CD4-positive, alpha-beta T cell treated with Interleukin-10 for 1 hour (primary cell): ENCODE results near the gene TIMP3.

Source experiments
- DNase-seq: peaks from one replicate; pipeline ENCODE4 v3.0.0-alpha.2; 2020

The TIMP3 gene

DNA sequence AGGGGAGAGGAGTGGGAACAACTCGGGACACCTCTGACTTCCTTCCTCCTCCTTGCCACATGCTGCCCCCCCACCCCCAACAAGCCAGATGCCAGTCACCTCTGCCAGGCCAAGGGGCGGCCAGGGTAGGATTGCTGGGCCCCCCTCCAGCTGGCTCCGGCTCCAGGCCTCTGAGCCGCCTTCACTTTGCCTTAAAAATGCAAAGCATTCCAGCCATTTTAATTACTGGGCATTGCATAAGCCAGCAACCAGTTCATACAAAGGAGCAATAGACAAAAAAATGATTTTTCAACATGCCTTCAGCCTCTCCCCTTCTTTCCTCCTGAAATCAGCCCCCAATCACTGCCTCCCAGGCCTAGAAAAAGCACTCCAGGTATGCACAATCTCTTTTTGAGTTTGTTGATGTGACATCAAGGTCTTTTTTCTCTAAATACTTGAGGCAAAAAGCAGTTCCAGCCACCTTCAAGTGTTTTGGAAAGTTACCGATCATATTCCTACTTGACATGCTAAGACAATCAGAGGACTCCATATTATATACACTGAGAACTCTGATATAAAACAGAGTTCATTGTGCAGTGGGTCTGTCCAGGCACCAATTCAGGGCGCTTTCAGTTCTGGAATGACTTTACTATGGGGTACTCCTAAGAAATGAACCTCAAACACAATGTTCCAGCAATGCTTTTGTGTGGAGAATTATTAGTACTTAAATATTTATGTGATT lies 12.4 kb upstream of the TIMP3 start:
- DNase-seq: no peak

DNA sequence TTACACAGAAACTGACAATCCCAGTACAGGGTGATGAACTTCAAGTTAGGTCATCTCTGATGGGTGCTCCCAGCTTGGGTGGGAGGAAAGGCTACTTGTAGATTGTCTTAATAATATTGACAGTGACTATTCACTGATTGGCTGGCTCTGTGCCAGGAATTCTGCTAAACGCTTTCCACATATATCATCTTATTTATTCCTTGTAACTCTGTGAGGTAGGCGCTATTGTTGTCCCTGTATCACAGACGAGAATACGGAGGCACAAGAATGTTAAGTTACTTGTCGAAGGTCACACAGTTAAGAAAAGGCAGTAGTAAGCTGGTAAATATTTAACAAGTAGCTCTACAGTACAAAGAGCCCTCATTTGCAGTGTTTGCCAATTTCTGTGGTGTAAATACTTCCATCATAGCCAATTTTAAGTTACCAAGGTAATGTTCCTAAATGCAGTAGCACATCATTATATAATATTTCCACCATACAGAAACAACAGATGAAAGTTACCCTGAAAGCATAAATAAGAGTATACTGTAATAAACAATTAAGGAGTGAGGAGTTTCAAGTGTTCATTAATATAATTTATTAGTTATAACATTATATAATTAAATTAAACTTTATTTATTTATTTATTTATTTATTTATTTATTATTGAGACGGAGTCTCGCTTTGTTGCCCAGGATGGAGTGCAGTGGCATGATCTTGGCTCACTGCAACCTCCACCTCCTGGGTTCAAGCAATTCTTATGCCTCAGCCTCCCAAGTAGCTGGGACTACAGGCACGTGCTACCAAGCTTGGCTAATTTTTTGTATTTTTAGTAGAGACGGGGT lies 11.5 kb upstream of the TIMP3 start:
- no peak for DNase-seq

DNA sequence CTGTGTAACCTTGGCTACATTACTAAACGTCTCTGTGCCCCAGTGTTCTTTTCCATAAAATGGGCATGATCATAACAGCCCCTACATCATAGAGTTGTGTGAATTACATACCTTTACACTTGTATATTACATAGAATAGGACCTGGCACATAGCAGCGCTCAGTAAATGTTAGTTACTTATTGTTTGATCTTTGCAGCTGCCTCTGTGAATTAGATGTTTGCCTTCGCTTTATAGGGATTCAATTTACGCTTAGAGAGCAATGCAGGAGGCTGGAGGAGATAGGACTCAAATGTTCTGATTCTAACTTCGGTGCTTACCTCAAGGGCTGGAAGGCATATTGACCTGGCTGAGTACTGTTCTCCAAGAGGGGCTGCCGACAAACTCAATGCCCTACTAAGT lies 10.4 kb upstream of the TIMP3 start:
- DNase-seq: no peak

- no peak for DNase-seq
Observed at GRCh38 chr22:32791485-32791884, 10.0 kb upstream of the TIMP3 start.

- DNase-seq: no peak
Observed at GRCh38 chr22:32793589-32793988, 7.9 kb upstream of the TIMP3 start.

DNA sequence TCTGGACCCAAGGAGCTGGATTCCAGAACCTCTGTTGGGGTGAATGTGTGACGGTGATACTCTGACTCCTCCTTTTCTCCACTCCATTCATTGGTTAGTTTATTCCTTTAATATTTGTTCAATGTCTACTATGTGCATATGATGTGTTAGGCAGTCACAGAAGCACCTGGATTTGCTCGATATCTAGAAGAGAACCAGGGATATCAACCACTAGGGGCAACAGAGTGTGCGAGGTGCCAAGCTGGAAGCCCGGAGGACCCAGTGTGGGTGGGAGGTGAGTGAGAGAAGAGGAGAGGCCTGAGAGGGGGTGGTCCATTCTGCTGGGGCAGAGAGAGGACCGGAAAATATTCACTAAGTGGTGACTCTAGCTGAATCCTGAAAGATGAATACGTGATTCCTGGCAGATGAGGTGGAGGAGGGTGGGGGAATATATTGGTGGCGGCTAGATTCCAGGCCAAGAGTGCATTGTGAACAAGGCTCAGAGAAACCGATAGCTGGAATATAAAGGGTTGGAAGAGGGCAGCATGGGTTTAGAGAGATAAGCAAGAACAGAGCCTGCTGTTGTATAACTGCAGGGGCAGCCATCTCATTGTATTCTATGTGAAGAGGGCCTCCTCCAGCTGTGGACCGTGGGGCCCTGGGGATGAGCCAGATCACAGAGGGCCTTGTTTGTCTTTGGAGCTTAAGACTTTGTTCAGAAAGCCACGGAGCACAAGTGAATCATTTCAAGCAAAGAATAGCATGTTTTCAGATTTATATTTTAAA lies 6.9 kb upstream of the TIMP3 start:
- no peak for DNase-seq

- DNase-seq: no peak
Observed at GRCh38 chr22:32795214-32795596, 6.3 kb upstream of the TIMP3 start.

DNA sequence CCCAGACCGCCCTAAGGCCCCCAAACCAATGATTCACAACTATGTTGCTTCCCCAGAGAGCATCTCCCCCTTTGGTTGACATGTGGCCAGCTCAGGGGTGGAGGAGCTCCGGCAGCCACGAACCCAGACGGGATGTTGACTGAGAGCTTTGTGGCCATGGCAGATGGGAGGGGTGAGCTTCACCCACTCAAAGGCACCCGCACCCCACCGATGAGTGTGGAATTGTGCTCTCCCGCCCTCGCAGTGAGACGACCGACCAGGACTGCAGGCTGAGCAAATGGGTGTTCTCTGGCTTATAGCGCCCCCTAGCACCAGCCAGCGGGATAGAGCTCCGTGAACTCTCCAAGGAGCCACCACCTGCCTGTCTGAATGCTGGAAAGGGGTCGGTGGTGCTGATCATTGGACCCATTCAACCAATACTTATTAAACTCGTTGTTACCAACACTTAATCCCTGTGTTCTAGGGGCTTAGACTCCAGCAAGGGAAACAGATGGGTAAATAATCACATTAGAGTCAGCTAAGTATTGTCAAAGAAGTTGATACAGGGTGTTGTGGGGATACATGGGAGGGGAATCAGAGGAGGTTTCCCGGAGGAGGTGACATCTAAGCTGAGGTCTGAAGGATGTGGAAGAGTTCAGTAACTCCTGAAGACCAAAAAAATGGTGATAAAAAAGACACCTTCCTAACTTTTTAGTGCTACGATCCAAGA lies 4.5 kb upstream of the TIMP3 start:
- DNase-seq: peak; percentile 45

- DNase-seq: no peak
Observed at GRCh38 chr22:32799496-32799895, 2.0 kb upstream of the TIMP3 start.

DNA sequence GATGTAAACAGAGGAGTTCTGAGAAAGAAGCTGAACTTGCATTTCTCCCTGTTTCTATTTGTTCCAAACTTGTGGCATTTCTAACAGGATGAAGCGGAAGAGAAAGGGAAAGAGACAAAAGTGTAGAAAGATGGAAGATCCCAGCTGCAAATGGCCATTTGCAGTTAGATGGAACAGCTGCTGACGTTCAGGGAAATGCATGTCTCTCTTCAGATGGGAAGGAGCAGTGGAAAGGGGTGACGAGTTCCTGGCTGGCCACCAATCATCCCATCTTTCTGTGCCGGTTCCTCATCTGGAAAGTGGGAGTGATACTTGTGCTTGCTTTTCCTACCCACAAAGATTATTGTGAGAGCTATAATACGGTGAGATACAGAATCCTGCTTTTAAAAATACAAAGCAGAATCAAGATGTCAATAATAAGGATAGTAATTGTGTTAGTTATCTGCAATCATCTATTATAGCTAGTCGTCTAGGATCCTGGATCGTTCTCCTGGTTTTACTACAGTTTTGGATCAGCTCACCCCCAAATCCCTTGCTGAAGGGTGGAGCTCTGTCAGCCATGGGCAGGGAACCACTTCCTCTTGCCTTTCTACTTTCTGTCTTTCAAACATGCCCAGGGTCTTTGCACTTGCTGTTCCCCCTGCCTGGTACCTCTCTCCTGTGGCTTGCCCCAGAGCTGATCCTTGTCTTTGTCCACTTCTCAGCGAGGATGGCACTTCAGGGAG lies 1.2 kb upstream of the TIMP3 start:
- DNase-seq: no peak

GRCh38 chr22:32800994-32801536 lies 440 bp upstream of the TIMP3 start:
- no peak for DNase-seq

- DNase-seq: no peak
Observed at GRCh38 chr22:32802237-32802765, 796 bp downstream of the TIMP3 start.

DNA sequence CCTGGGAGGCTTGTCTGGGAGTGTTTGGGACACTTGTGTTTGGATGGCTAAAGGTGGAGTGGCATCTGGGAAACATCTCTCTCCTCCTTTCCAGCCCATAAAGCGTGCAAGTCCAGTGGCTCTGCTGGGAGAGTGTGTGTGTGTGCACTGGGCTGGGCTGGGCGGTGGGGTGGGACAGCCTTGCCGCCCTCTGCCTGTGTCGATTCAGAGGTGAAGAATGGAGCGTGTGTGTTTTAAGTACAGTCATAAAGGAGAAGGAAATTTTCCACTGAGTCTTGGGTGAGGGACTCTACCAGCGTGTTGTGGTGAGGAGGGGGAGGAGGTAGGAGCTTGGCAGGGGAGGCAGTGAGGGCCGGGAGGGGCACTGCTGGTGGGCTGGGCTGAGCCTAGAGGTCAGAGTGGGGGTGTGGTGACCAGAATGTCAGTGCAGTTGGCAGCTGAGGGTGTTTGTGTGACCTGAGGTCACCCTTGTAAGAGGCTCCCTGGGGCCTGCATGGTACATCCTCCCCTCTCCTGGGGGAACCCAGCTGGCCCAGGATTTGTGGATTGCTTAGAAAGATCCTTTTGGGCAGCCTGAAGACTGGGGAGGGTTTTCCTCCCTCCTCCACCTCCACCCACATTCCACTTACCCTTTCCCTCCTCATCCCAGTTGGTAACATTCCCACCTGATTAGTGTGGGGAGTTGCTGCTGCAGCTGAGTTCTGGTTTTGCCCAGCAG lies 1.7 kb downstream of the TIMP3 start:
- no peak for DNase-seq

GRCh38 chr22:32803738-32804435 lies 2.4 kb downstream of the TIMP3 start:
- DNase-seq: no peak

- DNase-seq: no peak
Observed at GRCh38 chr22:32804531-32805360, 3.2 kb downstream of the TIMP3 start.

DNA sequence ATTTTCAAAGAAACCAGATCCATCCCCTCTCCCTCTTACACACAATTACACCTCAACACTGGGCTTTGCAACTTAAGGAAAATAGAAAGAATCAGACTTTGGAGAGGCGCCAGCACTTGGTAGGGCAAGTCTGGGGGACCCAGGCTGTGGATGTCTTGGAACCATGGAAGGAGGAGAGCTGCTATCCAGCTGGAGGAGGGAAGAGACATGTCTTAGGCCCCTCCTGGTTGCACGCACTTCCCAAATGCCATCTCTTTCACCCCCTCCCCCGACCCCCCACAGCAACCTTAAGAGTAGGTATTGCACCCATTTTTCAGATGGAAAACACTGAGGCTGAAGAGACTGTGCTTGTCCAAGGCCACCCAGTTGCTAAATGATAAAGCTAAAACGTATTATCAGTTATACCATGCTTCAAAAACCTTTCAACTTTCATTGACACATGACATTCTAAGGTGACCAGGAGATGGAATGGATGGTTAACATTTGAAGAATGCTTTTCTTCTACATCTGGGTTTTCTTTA lies 3.9 kb downstream of the TIMP3 start:
- DNase-seq: no peak

- no peak for DNase-seq
Observed at GRCh38 chr22:32806296-32806695, 4.8 kb downstream of the TIMP3 start.

DNA sequence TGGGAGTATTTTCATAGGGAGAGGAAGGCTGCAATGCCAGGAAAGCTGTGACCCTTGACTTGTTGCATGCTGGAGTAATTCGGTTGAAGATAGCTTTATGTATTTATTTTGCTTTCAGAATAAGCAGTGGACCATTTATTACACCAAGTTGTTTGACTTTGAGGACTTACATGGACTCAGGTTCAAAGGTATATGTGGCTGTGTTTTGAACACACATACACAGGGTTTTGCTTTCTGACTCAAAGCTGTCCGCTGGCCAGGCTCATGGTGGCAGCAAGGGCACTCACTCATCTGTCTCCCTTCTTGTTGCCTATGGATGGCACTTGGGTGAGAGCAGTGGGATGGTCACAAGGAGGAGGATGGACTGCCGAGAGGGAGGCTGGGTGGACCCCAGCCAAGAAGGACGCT lies 6.5 kb downstream of the TIMP3 start:
- no peak for DNase-seq
